Suprapubic skin (tissue), 4 donors: ENCODE results near the gene EIF1AY. TPM values are rescaled to one million over a fixed set of nuclear protein-coding genes. Genes with fewer than 3 reads are reported as not detected.
"Not testable (repeated sequence)": the region's sequence is repeated elsewhere in the genome, so short reads cannot be mapped to it uniquely, and the experiment has no call there.

Experiments
- DNase-seq, 2 donors: peaks; one replicate each; pipeline ENCODE4 v3.0.0-alpha.2; 2019; ENCODE audit warnings: low spot score in 2 of 2
- H3K27ac ChIP-seq: fragments of 200-600 bp; sonication (generic); one replicate; pipeline ENCODE4 v1.5.1; 2019
- H3K27me3 ChIP-seq: fragments of 200-600 bp; sonication (generic); one replicate; pipeline ENCODE4 v1.5.1; 2019
- H3K36me3 ChIP-seq: fragments of 200-600 bp; sonication (generic); one replicate; pipeline ENCODE4 v1.5.1; 2019
- H3K4me1 ChIP-seq: fragments of 200-600 bp; sonication (generic); one replicate; pipeline ENCODE4 v1.5.1; 2019
- H3K4me3 ChIP-seq: fragments of 200-600 bp; sonication (generic); one replicate; pipeline ENCODE4 v1.5.1; 2019; ENCODE audit warnings: mild to moderate bottlenecking
- H3K9me3 ChIP-seq: fragments of 200-600 bp; sonication (generic); one replicate; pipeline ENCODE4 v1.5.1; 2019
- CTCF ChIP-seq, 2 donors: fragments of 200-600 bp in 1 of 2; fragments of 450-650 bp in 1 of 2; sonication (generic) in 1 of 2; IDR thresholded peaks; one replicate each; pipeline ENCODE4 v1.5.1; 2016 to 2019; ENCODE audit warnings: antibody characterized with exemption in 2 of 2, mild to moderate bottlenecking in 1 of 2, moderate library complexity in 1 of 2
- EP300 ChIP-seq: sonication (generic); formaldehyde crosslinking; IDR thresholded peaks from one replicate; pipeline ENCODE4 v1.6.1; 2017; ENCODE audit warnings: antibody characterized with exemption
- POLR2A ChIP-seq, 2 donors: fragments of 450-650 bp; IDR thresholded peaks; one replicate each; pipeline ENCODE4 v1.6.1; 2017; ENCODE audit warnings: antibody characterized with exemption in 2 of 2, mild to moderate bottlenecking in 2 of 2, moderate library complexity in 2 of 2
- POLR2AphosphoS5 ChIP-seq, 3 donors: sonication (generic); formaldehyde crosslinking; IDR thresholded peaks; one replicate each; pipeline ENCODE4 v1.6.1; 2017; ENCODE audit warnings: antibody characterized with exemption in 3 of 3
- WGBS: methylation state at CpG from one replicate; pipeline ENCODE4 v1.1.5; 2018; 5-methylcytosine and 5-hydroxymethylcytosine counted together
- total RNA-seq, 4 donors: library from RNA; depleted of rRNA; stranded (reverse); fragments of >200 nt; gene quantifications; one replicate each; pipeline ENCODE4 v1.1.0, GENCODE V29; 2016

Gene EIF1AY
- total RNA-seq, 4 donors from 2014 or later = 10.2 to 19.5 TPM; not detected in 2

GRCh38 chrY:20546071-20546470, 29.5 kb upstream of the EIF1AY start:
- Histone ChIP-seq H3K4me1 (no peaks in the 10 kb centered on the region), H3K27ac (no peak overlapping the region), H3K36me3 (no peaks in the 10 kb centered on the region), H3K9me3 (no peaks in the 10 kb centered on the region), H3K4me3 (no peak overlapping the region), H3K27me3 (no peaks in the 10 kb centered on the region)
- no peak for DNase-seq
- no peak for TF ChIP-seq POLR2A (IDR thresholded peaks at IDR 0.05)
- TF ChIP-seq CTCF (IDR thresholded peaks at IDR 0.05) = no peak
- no CpG with 5 or more reads among the region's 2 CpGs for WGBS

- no peak for TF ChIP-seq EP300
- no peak for TF ChIP-seq POLR2AphosphoS5 (IDR thresholded peaks at IDR 0.05)
- no peak for TF ChIP-seq CTCF (IDR thresholded peaks at IDR 0.05)
- TF ChIP-seq POLR2A (IDR thresholded peaks at IDR 0.05) = no peak
- Histone ChIP-seq H3K4me1 (no peaks in the 10 kb centered on the region), H3K4me3 (no peak overlapping the region), H3K27me3 (no peaks in the 10 kb centered on the region), H3K36me3 (no peaks in the 10 kb centered on the region), H3K27ac (no peak overlapping the region), H3K9me3 (no peaks in the 10 kb centered on the region)
- DNase-seq = no peak
- whole genome bisulfite sequencing = no CpG with 5 or more reads among the region's 1 CpG
Measured at GRCh38 chrY:20549289-20549688, 26.3 kb upstream of the EIF1AY start.

- Histone ChIP-seq H3K9me3 (no peaks in the 10 kb centered on the region), H3K4me1 (no peaks in the 10 kb centered on the region), H3K36me3 (no peaks in the 10 kb centered on the region), H3K27ac (no peak overlapping the region), H3K27me3 (no peaks in the 10 kb centered on the region), H3K4me3 (no peak overlapping the region)
- TF ChIP-seq EP300 (no peak), CTCF (IDR thresholded peaks at IDR 0.05) (no peak), POLR2A (IDR thresholded peaks at IDR 0.05) (no peak), POLR2AphosphoS5 (IDR thresholded peaks at IDR 0.05) (no peak)
- no peak for DNase-seq
- no CpG with 5 or more reads among the region's 28 CpGs for WGBS
Measured at GRCh38 chrY:20551840-20552239, 23.7 kb upstream of the EIF1AY start.

DNA sequence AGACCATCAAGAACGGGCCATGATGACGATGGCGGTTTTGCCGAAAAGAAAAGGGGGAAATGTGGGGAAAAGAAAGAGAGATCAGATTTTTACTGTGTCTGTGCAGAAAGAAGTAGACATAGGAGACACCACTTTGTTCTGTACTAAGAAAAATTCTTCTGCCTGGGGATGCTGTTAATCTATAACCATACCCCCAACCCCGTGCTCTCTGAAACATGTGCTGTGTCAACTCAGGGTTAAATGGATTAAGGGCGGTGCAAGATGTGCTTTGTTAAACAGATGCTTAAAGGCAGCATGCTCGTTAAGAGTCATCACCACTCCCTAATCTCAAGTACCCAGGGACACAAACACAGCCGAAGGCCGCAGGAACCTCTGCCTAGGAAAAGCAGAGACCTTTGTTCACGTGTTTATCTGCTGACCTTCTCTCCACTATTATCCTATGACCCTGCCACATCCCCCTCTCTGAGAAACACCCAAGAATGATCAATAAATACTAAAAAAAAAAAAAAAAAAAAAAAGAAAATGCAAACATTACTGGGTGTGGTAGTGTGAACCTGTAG, 22.7 kb upstream of the EIF1AY start:
- H3K4me1 ChIP-seq, DNase-seq, H3K4me3 ChIP-seq, H3K27ac ChIP-seq, H3K36me3 ChIP-seq, H3K27me3 ChIP-seq, H3K9me3 ChIP-seq: not testable (repeated sequence)
- WGBS = no CpG with 5 or more reads among the region's 10 CpGs

DNA sequence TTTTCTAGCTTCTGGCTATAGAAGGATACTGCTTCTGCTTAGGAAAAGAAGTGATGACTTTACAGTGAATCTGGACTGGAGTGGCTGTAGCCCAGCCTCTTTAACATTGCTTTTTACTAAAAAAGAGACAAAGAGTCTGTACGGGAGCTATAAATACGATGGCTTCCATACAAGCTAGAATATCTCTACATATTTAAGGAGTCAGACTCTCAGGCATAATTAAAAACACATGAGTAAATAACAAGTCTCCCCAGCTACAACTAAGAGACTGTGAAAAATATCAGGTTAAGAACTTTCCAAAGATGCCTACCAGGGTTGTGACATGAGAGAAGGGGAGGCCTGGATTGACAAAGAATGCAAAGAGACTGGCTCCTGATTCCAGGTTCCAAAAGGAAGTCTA, 19.8 kb upstream of the EIF1AY start:
- WGBS = no CpG with 5 or more reads among the region's 2 CpGs
- Histone ChIP-seq H3K4me1 (no peaks in the 10 kb centered on the region), H3K36me3 (no peaks in the 10 kb centered on the region), H3K27me3 (no peaks in the 10 kb centered on the region), H3K9me3 (no peaks in the 10 kb centered on the region), H3K27ac (no peak overlapping the region), H3K4me3 (no peak overlapping the region)
- TF ChIP-seq POLR2AphosphoS5 (IDR thresholded peaks at IDR 0.05) = no peak
- TF ChIP-seq POLR2A (IDR thresholded peaks at IDR 0.05) = no peak
- no peak for TF ChIP-seq CTCF (IDR thresholded peaks at IDR 0.05)
- TF ChIP-seq EP300 = no peak
- DNase-seq = no peak

DNA sequence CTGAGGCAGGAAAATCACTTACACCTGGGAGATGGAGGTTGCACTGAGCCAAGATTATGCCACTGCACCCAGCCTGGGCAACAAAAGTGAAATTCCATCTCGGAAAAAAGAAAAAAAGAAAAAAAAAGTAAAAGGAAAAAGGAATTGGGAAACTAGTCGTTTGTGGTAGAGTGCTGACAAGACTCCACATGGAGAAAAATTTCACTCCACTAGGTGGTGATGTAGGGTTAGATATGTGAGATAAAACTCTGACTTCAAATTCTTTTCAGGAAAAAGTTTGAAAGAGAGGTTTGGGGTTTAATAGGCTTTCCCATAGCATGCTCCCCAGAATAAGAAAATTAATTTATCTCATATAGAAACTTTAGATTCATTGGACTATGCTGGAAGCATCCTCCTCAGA, 16.9 kb upstream of the EIF1AY start:
- Histone ChIP-seq H3K4me3 (no peak overlapping the region), H3K27me3 (no peaks in the 10 kb centered on the region), H3K36me3 (no peaks in the 10 kb centered on the region), H3K4me1 (no peaks in the 10 kb centered on the region), H3K9me3 (no peaks in the 10 kb centered on the region), H3K27ac (no peak overlapping the region)
- no peak for TF ChIP-seq POLR2A (IDR thresholded peaks at IDR 0.05)
- no peak for TF ChIP-seq POLR2AphosphoS5 (IDR thresholded peaks at IDR 0.05)
- TF ChIP-seq CTCF (IDR thresholded peaks at IDR 0.05) = no peak
- no peak for TF ChIP-seq EP300
- no peak for DNase-seq
- WGBS = no CpG with 5 or more reads among the region's 2 CpGs
